ENCODE results near the gene ERAL1.
A peak's percentile ranks its signal among the peaks of the same experiment; 100 is the strongest.
"Not testable (repeated sequence)": the region's sequence is repeated elsewhere in the genome, so short reads cannot be mapped to it uniquely, and the experiment has no call there.

The ERAL1 gene

GRCh38 chr17:28880572-28880945 is 25.7 kb downstream of the ERAL1 start:
- no peak for DNase-seq

- no peak for DNase-seq
Observed at GRCh38 chr17:28881533-28882056, 26.8 kb downstream of the ERAL1 start.

- no peak for DNase-seq
Observed at GRCh38 chr17:28882154-28882895, 27.5 kb downstream of the ERAL1 start.

- no peak for DNase-seq
Observed at GRCh38 chr17:28883967-28884702, 29.3 kb downstream of the ERAL1 start.

- DNase-seq = no peak
Observed at GRCh38 chr17:28885363-28885762, 30.5 kb downstream of the ERAL1 start.

DNA sequence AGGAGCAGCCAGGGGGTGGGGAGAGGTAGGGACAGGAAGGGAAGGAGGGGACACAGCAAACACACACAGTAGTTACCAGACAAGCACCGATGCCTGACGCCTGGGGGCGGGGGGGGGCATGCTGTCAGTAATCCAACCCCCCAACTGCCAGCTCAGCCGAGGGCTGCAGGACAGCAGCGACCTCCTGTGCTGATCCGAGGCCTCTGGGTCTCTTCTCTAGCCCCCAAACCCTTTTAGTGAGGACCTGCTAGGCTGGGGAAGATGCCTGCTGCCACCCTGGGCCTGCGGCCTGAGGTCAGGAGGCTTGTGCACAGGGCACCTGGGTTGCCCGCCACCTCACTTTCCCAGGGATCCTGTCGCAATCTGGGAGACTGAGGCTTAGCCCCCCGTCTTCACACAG is 31.1 kb downstream of the ERAL1 start:
- no peak for DNase-seq

GRCh38 chr17:28887871-28888471 is 33.2 kb downstream of the ERAL1 start:
- DNase-seq = no peak

DNA sequence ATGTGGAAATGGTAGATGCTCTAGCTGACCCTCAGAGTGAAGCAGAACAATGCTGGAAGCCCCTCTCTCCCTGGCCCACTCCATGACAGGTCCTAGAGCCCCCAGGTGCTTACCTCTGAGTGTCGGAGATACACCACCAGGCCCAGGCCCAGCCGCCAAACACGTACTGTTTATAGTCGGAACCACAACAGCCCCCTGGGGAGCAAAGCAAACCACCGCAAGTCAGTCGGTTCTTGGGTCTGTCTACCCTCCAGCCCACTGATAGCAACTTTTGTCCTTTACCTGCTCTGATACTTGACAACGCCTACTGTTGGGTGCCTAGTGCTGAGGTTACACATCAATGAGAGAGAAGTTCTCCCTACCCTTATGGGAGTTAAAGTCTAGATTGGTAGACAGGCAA is 34.0 kb downstream of the ERAL1 start:
- no peak for DNase-seq

DNA sequence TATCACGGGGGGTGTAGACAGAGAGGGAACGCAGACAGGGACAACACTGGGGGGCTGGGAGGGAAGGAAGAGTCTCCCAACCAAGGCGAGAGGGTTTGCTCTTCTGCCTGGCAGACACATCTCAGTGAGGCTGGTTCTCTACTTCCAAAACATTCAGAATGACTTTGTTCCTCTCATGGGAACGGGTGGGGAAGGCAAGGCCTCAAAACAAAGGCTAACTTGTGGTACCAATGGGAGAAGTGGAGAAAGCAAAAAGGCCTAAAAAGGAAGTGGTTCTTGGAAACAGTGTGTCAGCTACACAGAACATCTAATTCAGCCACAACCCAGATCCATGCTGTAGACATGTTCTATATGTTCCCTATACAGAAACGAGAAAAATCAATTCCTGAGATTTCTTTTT is 35.2 kb downstream of the ERAL1 start:
- DNase-seq = no peak

GRCh38 chr17:28891201-28891600 is 36.4 kb downstream of the ERAL1 start:
- no peak for DNase-seq

DNA sequence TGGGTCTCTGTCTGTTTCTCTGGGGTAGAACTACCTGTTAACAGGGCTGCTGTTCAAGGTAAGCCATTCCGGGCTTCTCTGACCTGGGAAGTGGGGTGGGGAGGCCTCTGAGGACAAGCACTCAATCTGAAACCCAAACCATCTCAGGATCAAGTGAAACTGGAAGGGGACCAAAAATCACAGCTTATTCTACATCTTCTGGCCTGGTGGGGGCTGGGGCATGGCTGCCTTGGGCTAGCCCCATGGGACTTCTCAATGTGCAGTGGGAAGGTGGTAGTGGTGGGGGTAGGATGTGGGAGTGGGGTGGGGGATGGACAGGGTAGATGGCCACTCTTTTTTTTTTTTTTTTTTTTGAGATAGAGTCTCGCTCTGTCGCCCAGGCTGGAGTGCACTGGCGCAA is 37.2 kb downstream of the ERAL1 start:
- no peak for DNase-seq

DNA sequence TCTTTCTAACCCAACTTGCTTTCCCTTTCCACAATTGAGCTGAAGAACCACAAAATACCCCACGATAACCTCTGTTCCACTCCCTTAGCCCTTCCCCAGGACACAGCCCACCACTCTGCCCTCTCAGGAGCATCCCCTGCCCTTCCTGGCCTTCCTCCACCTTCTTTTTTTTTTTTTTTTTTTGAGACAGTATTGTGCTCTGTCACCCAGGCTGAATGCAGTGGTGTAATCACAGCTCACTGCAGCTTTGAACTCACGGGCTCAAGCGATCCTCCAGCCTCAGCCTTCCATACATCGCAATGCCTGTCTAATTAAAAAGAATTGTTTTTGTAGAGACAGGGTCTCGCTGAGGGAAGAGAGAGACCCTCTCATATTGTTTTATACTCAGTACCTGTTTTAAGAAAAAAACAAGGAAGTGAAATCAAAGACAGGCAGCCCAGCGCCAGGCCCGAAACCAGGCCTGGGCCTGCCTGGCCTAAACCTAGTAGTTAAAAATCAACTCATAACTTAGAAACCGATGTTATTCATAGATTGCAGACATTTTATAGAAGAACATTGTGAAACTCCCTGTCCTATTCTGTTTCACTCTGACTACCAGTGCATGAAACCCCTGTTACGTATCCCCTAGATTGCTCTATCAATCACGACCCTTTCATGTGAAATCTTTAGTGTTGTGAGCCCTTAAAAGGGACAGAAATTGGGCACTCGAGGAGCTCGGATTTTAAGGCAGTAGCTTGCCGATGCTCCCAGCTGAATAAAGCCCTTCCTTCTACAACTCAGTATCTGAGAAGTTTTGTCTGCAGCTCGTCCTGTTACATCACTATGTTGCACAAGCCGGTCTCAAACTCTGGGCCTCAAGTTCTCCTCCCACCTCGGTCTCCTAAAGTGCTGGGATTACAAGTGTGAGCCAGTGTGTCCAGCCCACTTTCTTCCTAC is 38.7 kb downstream of the ERAL1 start:
- DNase-seq = not testable (repeated sequence)

DNA sequence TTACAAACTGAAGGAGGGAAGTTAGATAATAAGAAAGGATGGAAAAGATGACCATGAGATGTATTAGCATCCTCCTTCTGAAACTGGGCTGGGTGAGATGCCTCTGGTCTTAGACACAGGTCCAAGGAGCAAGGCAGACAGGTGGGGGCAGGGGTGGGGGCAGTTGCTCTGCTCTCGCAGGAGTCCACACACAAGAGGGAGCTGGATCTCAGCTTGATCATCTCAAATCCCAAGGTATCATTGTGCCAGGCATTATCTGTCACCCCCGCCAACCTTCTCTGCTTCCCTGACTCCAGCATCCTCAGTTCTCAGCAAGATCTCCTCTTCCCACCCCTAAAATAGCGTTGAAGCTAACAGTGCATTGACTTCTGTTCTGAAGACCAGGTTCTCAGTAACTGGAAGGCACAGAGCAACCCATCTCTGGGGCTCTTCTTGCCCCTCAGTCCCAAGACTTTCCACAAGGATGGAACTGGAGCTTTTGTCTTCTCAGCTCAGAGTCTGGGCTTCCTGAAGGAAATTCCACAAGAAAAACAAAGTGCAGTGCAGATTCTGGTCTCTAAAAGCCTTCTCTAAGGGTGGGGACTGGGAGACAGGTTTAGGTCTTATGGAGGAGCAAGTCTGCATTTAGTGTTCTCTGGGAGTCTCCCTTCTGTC is 41.1 kb downstream of the ERAL1 start:
- DNase-seq = no peak

DNA sequence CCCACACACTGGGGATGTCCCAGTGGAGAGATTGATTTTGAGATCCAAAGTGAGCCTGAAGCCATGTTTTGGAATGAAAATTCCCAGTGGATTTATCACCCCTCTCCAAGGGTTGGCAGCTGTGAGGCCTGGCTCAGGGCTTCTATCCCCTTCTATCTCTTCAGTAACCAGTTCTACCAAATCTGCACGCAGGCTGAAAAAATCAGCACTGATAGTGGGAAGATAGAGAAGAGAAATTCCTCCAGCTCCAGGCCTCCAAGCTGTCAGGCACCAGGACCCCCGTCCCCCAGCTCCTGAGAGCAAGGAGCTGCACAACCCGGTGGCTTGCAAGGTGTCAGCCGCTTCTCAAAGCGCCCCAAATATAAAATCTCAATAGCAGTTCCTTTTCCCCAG is 41.7 kb downstream of the ERAL1 start:
- no peak for DNase-seq

GRCh38 chr17:28896884-28897768 is 42.3 kb downstream of the ERAL1 start, which contains the start of gene FLOT2:
TSS of gene FLOT2 (minus strand) at chr17:28897733. CDS start at chr17:28897574, 159 bp downstream.
- peak; percentile 60 for DNase-seq

- no peak for DNase-seq
Observed at GRCh38 chr17:28897769-28898526, 43.1 kb downstream of the ERAL1 start.

- DNase-seq = no peak
Observed at GRCh38 chr17:28898527-28898955, 43.7 kb downstream of the ERAL1 start.

- no peak for DNase-seq
Observed at GRCh38 chr17:28899212-28899815, 44.5 kb downstream of the ERAL1 start.

DNA sequence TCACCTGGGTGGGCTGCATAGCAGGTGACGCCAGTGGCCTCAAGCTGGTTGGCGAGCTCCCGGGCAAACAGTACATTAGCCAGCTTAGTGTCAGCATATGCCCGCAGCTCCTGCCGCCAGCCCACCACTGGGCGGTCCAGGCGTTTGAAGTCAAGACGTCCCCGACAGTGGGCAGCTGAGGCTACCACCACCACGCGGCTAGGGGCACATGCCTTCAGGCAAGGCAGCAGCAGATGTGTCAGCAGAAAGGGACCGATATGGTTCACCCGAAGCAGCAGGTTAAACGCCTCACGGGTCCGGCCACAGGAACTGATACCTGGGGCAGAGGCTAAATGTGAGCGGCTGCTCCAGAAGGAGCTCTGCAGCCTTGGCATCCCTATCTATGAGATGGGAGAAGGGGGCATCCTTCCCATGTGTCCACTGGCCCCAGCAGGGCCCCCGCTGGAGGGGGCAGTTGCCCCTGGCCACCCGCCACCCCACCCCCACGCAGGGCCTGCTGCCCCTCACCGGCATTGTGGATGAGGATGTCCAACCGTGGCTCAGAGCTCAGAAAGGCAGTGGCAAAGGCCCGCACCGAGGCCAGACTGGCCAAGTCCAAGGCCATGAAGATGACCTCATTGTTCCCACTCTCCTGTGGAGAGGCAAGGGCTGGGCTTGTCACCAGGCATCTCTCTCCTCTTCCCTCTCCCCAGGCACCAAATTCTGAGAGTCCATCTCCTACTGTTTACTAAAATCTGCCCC is 46.3 kb downstream of the ERAL1 start:
- no peak for DNase-seq

Data from NCI-H1105 (cell line).